ENCODE data around the gene PNPLA2. TPM values are rescaled to one million over a fixed set of nuclear protein-coding genes. Genes with fewer than 3 reads are reported as not detected.

Gene PNPLA2
- total RNA-seq, 3 donors from 2014 or later: 103 to 266 (median 109) TPM

- peaks cover 10 to 14% of the 10 kb centered on the region in 2 donors for H3K4me1 ChIP-seq
- no peak for DNase-seq (ENCODE audit: low spot score in 2 of 2)
- intact Hi-C loops (cut with DNase I; ENCODE audit: low total_unique reads): no loop called here
- H3K4me3 ChIP-seq: no peak overlapping the region
- no peak overlapping the region for H3K27ac ChIP-seq
- H3K9me3 ChIP-seq: no peaks in the 10 kb centered on the region
- H3K36me3 ChIP-seq: no peaks in the 10 kb centered on the region
- H3K27me3 ChIP-seq: peaks cover 0 to 11% of the 10 kb centered on the region in 2 donors
- TF ChIP-seq CTCF (IDR thresholded peaks at IDR 0.05) (no peak), POLR2A (IDR thresholded peaks at IDR 0.05) (no peak), POLR2AphosphoS5 (IDR thresholded peaks at IDR 0.05) (no peak)
Observed at GRCh38 chr11:793556-793955, 25.2 kb upstream of the PNPLA2 start.

GRCh38 chr11:794013-794765 is 24.5 kb upstream of the PNPLA2 start:
- intact Hi-C loops (cut with DNase I; ENCODE audit: low total_unique reads): no loop called here
- H3K4me1 ChIP-seq: peaks cover 10 to 14% of the 10 kb centered on the region in 2 donors
- DNase-seq (ENCODE audit: low spot score in 2 of 2): no peak
- H3K27me3 ChIP-seq: peaks cover 0 to 8% of the 10 kb centered on the region in 2 donors
- no peak for TF ChIP-seq CTCF (IDR thresholded peaks at IDR 0.05)
- TF ChIP-seq POLR2A (IDR thresholded peaks at IDR 0.05): no peak
- no peak for TF ChIP-seq POLR2AphosphoS5 (IDR thresholded peaks at IDR 0.05)
- H3K36me3 ChIP-seq: no peaks in the 10 kb centered on the region
- no peak overlapping the region for H3K4me3 ChIP-seq
- H3K9me3 ChIP-seq: no peaks in the 10 kb centered on the region
- H3K27ac ChIP-seq: no peak overlapping the region

GRCh38 chr11:794766-795633 is 23.7 kb upstream of the PNPLA2 start:
- DNase-seq (ENCODE audit: low spot score in 2 of 2): no peak
- TF ChIP-seq POLR2AphosphoS5 (IDR thresholded peaks at IDR 0.05) (no peak), CTCF (IDR thresholded peaks at IDR 0.05) (no peak)
- H3K4me1 ChIP-seq: peaks cover 10 to 14% of the 10 kb centered on the region in 2 donors
- H3K9me3 ChIP-seq: no peaks in the 10 kb centered on the region
- intact Hi-C loops (cut with DNase I; ENCODE audit: low total_unique reads): no loop called here
- peak overlapping the region; percentile 62 to 82 (median 79) for H3K4me3 ChIP-seq
- no peaks in the 10 kb centered on the region for H3K36me3 ChIP-seq
- peak overlapping the region; percentile 86 to 87 for H3K27ac ChIP-seq
- peaks cover 0 to under 1% of the 10 kb centered on the region in 2 donors for H3K27me3 ChIP-seq

- no peak for TF ChIP-seq POLR2AphosphoS5 (IDR thresholded peaks at IDR 0.05)
- TF ChIP-seq CTCF (IDR thresholded peaks at IDR 0.05): no peak
- no peak for TF ChIP-seq POLR2A (IDR thresholded peaks at IDR 0.05)
- H3K9me3 ChIP-seq: no peaks in the 10 kb centered on the region
- H3K36me3 ChIP-seq: no peaks in the 10 kb centered on the region
Observed at GRCh38 chr11:795634-796564, 22.8 kb upstream of the PNPLA2 start.

More at GRCh38 chr11:795634-796564, 22.8 kb upstream of the PNPLA2 start:
- Histone ChIP-seq H3K27ac (peak overlapping the region; percentile 86 to 87), H3K4me1 (peaks cover 10 to 14% of the 10 kb centered on the region in 2 donors), H3K4me3 (peak overlapping the region; percentile 62 to 82 (median 79)), H3K27me3 (no peaks in the 10 kb centered on the region)
- peak in 1 of 2 donors; percentile 61 for DNase-seq (ENCODE audit: low spot score in 2 of 2)
- intact Hi-C loops (cut with DNase I; ENCODE audit: low total_unique reads): no loop called here
